GM12875 (cell line): ENCODE results near the gene TMEM43.

Experiments
- H3K4me3 ChIP-seq: one replicate; pipeline ENCODE4 v1.5.1; 2011; ENCODE audit warnings: low read depth, low read length, control low read depth
- TF ChIP-seq, protein P1 (sequence below): IDR thresholded peaks from 2 replicates; pipeline ENCODE4 v1.5.1; 2011; ENCODE audit warnings: low read depth, mild to moderate bottlenecking, control low read depth, inconsistent platforms, low read length, moderate library complexity, borderline replicate concordance; ENCODE audit not compliant: insufficient read depth

The TMEM43 gene

DNA sequence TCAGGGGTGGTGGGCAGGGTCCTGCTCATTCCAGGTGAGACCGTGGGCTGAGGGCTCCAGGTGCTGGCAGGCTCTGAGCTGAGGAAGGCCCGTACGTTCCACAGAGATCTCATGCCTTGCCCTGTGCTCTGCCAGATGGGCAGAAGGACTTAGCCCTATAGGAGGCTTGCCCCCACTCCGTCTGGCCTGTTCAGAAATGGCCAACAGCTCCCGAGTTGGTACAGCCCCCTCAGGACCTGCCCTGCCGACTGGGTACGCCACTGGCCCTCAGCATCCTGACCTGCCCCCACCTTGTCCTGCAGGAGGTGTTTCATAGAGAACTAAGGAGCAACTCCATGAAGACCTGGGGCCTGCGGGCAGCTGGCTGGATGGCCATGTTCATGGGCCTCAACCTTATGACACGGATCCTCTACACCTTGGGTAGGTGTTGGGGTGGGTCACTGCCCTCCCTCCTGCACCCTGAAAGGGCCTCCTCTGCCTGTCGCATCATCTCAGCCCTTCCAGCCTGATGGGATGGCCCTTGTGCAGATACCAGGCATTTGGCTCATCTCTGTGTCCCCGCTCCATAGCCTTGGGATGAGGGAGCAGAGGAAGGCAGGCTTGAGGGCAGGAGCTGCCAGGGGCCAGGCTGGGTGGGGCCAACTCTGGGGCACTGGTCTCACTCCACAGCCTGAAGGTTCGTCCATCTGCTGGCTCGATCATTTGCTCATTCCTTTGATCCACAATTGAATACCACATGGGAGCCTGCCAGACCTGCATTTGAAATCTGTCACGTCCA, 14.2 kb downstream of the TMEM43 start:
- TF ChIP-seq, protein P1, sequence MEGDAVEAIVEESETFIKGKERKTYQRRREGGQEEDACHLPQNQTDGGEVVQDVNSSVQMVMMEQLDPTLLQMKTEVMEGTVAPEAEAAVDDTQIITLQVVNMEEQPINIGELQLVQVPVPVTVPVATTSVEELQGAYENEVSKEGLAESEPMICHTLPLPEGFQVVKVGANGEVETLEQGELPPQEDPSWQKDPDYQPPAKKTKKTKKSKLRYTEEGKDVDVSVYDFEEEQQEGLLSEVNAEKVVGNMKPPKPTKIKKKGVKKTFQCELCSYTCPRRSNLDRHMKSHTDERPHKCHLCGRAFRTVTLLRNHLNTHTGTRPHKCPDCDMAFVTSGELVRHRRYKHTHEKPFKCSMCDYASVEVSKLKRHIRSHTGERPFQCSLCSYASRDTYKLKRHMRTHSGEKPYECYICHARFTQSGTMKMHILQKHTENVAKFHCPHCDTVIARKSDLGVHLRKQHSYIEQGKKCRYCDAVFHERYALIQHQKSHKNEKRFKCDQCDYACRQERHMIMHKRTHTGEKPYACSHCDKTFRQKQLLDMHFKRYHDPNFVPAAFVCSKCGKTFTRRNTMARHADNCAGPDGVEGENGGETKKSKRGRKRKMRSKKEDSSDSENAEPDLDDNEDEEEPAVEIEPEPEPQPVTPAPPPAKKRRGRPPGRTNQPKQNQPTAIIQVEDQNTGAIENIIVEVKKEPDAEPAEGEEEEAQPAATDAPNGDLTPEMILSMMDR = no peak
- no peak overlapping the region for H3K4me3 ChIP-seq

DNA sequence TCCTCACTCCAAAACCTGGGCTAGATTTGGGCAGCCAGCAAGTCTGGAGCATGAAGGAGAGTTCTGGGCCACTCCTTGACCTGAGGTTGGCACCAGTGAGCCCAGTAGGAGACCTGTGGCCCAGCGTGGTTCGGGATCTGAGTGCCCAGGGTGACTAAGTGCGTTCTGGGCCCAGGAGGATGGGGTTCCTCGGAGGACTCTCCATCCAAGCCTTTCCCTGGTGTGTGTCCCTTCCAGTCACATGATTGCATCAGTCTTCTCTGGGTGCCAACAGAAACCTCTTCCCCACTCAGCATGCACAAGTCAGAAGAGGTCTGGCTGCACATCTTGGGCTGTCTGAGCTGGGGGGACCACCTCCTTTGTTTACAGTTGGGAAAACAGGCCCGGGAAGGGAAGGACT, 14.9 kb downstream of the TMEM43 start:
- no peak overlapping the region for H3K4me3 ChIP-seq
- TF ChIP-seq, protein P1 = no peak

DNA sequence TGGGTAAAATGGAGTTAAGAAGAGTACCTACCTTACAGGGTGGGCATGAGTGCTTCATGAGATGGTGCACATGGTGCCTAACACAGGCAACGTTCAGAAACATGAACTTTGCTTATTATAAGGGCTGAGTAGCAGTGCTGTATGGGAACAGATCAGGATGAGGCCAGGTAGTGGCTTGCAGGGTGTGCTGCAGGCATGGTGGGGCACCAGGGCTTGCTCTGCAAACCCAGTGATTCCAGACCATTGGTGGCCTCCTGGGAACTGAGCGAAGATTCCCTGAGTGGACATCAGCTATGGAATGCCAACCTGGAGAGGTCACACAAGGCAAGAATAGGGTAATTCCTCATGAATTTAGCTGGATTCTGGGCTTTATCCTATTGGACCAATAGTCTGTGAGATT, 15.8 kb downstream of the TMEM43 start:
- no peak overlapping the region for H3K4me3 ChIP-seq
- TF ChIP-seq, protein P1 = no peak

DNA sequence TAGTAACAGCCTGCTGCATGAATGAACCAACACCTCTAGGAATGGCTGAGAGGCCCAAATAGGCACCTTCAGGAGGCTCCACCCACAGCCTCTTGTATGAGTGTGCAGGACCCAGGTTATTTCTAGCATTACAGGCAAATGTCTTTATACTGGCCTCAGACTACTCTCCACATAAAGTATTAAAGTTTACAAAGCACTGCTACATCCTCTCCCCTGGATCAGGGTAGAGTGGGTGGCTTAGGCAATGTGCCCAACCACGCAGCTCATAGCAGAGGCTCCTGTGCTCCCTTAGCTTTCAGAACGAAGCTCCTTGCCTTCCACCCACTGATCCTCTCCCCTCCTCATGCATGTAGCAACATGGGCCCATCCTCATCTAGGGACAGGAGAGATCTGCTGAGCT, 16.3 kb downstream of the TMEM43 start:
- TF ChIP-seq, protein P1 = no peak
- H3K4me3 ChIP-seq = no peak overlapping the region

DNA sequence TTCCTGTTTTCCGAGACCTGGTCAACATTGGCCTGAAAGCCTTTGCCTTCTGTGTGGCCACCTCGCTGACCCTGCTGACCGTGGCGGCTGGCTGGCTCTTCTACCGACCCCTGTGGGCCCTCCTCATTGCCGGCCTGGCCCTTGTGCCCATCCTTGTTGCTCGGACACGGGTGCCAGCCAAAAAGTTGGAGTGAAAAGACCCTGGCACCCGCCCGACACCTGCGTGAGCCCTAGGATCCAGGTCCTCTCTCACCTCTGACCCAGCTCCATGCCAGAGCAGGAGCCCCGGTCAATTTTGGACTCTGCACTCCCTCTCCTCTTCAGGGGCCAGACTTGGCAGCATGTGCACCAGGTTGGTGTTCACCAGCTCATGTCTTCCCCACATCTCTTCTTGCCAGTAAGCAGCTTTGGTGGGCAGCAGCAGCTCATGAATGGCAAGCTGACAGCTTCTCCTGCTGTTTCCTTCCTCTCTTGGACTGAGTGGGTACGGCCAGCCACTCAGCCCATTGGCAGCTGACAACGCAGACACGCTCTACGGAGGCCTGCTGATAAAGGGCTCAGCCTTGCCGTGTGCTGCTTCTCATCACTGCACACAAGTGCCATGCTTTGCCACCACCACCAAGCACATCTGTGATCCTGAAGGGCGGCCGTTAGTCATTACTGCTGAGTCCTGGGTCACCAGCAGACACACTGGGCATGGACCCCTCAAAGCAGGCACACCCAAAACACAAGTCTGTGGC, 16.9 kb downstream of the TMEM43 start:
- TF ChIP-seq, protein P1 = no peak
- H3K4me3 ChIP-seq = no peak overlapping the region

DNA sequence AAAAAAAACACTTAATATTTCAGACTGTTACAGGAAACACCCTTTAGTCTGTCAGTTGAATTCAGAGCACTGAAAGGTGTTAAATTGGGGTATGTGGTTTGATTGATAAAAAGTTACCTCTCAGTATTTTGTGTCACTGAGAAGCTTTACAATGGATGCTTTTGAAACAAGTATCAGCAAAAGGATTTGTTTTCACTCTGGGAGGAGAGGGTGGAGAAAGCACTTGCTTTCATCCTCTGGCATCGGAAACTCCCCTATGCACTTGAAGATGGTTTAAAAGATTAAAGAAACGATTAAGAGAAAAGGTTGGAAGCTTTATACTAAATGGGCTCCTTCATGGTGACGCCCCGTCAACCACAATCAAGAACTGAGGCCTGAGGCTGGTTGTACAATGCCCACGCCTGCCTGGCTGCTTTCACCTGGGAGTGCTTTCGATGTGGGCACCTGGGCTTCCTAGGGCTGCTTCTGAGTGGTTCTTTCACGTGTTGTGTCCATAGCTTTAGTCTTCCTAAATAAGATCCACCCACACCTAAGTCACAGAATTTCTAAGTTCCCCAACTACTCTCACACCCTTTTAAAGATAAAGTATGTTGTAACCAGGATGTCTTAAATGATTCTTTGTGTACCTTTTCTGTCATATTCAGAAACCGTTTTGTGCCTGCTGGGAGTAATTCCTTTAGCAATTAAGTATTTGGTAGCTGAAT, 17.9 kb downstream of the TMEM43 start:
- TF ChIP-seq, protein P1 = no peak

More for the DNA sequence above, 17.9 kb downstream of the TMEM43 start:
- H3K4me3 ChIP-seq = no peak overlapping the region
